Peyer's patch (tissue), 4 donors: ENCODE data around the gene TCP11L2. TPM values are rescaled to one million over a fixed set of nuclear protein-coding genes. Genes with fewer than 3 reads are reported as not detected.

Source experiments
- DNase-seq, 3 donors: peaks; one replicate each; pipeline ENCODE4 v3.0.0-alpha.2; 2017 to 2019
- H3K27ac ChIP-seq, 4 donors: fragments of 200-600 bp; sonication (generic); one replicate each; pipeline ENCODE4 v1.5.1; 2016 to 2019
- H3K27me3 ChIP-seq, 2 donors: fragments of 200-600 bp; sonication (generic); one replicate each; pipeline ENCODE4 v1.5.1; 2019
- H3K36me3 ChIP-seq, 3 donors: fragments of 200-600 bp; sonication (generic); one replicate each; pipeline ENCODE4 v1.5.1; 2016 to 2019
- H3K4me1 ChIP-seq, 4 donors: fragments of 200-600 bp; sonication (generic); one replicate each; pipeline ENCODE4 v1.5.1; 2016 to 2019
- H3K4me3 ChIP-seq, 4 donors: fragments of 200-600 bp; sonication (generic); 1 replicate in 3 of 4; 2 replicates in 1 of 4; pipeline ENCODE4 v1.5.1; 2016 to 2019; ENCODE audit warnings: mild to moderate bottlenecking in 1 of 4
- H3K9me3 ChIP-seq, 4 donors: fragments of 200-600 bp; sonication (generic); one replicate each; pipeline ENCODE4 v1.5.1; 2016 to 2019; ENCODE audit warnings: mild to moderate bottlenecking in 1 of 4
- POLR2A ChIP-seq, 2 donors: fragments of 450-650 bp; IDR thresholded peaks; one replicate each; pipeline ENCODE4 v1.5.1; 2017; ENCODE audit warnings: antibody characterized with exemption in 2 of 2, mild to moderate bottlenecking in 2 of 2, moderate library complexity in 2 of 2
- total RNA-seq, 4 donors: library from RNA; depleted of rRNA; stranded (reverse); fragments of >200 nt; gene quantifications; one replicate each; pipeline ENCODE4 v1.1.0, GENCODE V29; 2016
- TF ChIP-seq, protein P1 (sequence below), 6 experiments: fragments of 450-650 bp in 4 of 6; fragments of 200-600 bp in 2 of 6; sonication (generic) in 1 of 6; IDR thresholded peaks; one replicate each; pipeline ENCODE4 v1.5.1; 2017 to 2019; ENCODE audit warnings: antibody characterized with exemption in 6 of 6, mild to moderate bottlenecking in 3 of 6, moderate library complexity in 1 of 6

Gene TCP11L2
- total RNA-seq, 4 donors from 2014 or later = 39.9 to 63.5 (median 48.9) TPM

DNA sequence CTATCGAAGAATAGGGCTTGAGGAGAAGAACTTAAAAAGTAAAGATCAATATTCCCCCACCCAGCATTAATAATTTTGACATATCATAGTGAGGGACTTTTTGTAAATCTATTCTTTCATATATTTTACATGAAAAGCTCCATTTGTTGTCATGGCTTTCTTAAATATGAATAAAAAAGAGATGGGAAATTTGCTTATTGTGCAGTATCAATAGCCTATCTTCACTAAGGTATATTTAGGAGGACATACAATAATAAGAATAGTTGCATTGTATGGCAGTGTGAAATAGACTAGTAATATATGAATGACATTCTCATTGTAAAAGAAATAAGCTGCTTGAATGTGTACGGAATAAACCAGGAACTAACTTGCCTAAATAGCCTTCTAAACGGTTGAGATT lies 5.5 kb upstream of the TCP11L2 start:
- H3K9me3 ChIP-seq = no peaks in the 10 kb centered on the region
- H3K4me3 ChIP-seq = no peak overlapping the region
- H3K27ac ChIP-seq = no peak overlapping the region
- no peak for DNase-seq
- no peaks in the 10 kb centered on the region for H3K36me3 ChIP-seq
- no peaks in the 10 kb centered on the region for H3K27me3 ChIP-seq
- peaks cover 0 to 7% (median 0%) of the 10 kb centered on the region in 4 donors for H3K4me1 ChIP-seq
- TF ChIP-seq, protein P1, sequence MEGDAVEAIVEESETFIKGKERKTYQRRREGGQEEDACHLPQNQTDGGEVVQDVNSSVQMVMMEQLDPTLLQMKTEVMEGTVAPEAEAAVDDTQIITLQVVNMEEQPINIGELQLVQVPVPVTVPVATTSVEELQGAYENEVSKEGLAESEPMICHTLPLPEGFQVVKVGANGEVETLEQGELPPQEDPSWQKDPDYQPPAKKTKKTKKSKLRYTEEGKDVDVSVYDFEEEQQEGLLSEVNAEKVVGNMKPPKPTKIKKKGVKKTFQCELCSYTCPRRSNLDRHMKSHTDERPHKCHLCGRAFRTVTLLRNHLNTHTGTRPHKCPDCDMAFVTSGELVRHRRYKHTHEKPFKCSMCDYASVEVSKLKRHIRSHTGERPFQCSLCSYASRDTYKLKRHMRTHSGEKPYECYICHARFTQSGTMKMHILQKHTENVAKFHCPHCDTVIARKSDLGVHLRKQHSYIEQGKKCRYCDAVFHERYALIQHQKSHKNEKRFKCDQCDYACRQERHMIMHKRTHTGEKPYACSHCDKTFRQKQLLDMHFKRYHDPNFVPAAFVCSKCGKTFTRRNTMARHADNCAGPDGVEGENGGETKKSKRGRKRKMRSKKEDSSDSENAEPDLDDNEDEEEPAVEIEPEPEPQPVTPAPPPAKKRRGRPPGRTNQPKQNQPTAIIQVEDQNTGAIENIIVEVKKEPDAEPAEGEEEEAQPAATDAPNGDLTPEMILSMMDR (IDR thresholded peaks at IDR 0.05) = no peak
- TF ChIP-seq POLR2A (IDR thresholded peaks at IDR 0.05) = no peak

DNA sequence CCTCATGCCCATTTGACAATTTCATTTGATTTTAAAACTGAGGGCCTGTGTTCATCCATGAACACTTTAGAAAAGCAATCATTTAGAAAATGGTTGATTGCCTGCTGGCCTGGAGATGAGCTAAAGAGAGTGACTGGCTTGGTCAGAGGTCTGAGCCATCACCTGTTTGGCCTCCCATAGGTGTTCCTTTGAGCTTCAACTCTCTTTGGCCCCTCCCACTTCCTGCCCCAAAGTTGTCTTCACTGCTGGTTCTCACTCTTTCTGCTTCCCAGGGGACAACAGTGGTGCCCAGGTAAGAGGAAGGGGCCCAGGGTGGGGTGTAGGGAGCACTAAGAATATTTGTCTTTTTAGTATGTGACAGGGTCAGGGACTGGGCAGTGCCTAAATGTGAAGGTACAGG lies 4.9 kb upstream of the TCP11L2 start:
- peak in 2 of 3 donors; percentile 51 to 55 for DNase-seq
- Histone ChIP-seq H3K36me3 (no peaks in the 10 kb centered on the region), H3K27ac (no peak overlapping the region), H3K4me1 (peaks cover 0 to 7% (median 0%) of the 10 kb centered on the region in 4 donors), H3K4me3 (no peak overlapping the region), H3K27me3 (no peaks in the 10 kb centered on the region), H3K9me3 (no peaks in the 10 kb centered on the region)
- no peak for TF ChIP-seq POLR2A (IDR thresholded peaks at IDR 0.05)
- TF ChIP-seq, protein P1 (IDR thresholded peaks at IDR 0.05) = no peak

DNA sequence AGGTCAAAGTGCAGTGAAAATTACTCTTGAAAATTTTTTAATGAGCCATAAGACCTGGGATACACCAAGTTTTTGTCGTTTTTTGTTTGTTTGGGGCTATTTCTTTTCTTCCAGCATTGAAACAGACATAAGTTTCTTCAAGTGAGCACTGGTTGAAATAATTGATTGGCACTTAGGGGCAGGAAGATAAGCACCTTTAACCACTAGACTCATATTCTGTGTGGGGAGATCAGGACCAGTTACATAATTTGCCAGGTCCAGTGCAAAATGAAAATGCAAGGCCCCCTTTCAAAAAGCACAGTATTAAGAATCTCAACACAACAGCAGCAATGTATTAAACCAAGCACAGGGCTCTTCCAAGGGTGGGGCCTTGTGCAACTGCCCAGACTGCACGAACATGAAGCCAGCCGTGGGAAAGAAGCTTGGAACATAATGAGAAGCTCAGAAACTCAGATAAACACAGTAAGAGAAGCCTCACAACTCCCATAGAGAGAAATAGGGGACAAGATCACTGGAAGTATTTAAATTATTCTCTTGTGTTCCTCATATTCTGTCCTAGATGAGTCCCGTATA lies 3.2 kb upstream of the TCP11L2 start:
- no peak overlapping the region for H3K4me3 ChIP-seq
- peaks cover 0 to 15% (median 5%) of the 10 kb centered on the region in 4 donors for H3K4me1 ChIP-seq
- no peaks in the 10 kb centered on the region for H3K9me3 ChIP-seq
- DNase-seq = no peak
- H3K36me3 ChIP-seq = no peaks in the 10 kb centered on the region
- TF ChIP-seq, protein P1 (IDR thresholded peaks at IDR 0.05) = no peak
- no peak for TF ChIP-seq POLR2A (IDR thresholded peaks at IDR 0.05)
- no peak overlapping the region for H3K27ac ChIP-seq
- no peaks in the 10 kb centered on the region for H3K27me3 ChIP-seq

DNA sequence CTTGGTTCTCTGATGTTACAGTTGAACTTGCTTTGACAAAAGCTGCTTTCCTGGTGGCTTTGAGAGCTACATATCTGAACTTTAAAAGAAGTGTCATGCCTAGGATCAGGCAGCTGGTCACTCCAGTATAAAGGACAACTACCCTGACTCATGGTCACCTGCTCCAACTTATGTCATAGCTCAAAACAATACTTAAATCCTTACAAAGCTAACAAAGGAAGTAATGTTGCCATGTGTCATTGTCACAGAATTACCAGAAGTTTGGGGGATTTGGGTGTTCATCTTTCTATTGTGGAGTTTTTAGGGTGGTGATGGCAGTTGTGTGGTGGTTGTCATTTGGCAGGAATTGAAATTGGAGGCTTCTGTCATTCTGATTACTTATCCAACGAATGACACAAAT lies 1.8 kb upstream of the TCP11L2 start:
- Histone ChIP-seq H3K27ac (peak overlapping the region; percentile 92 to 98 (median 94)), H3K9me3 (no peaks in the 10 kb centered on the region), H3K27me3 (no peaks in the 10 kb centered on the region), H3K4me3 (no peak overlapping the region), H3K36me3 (no peaks in the 10 kb centered on the region), H3K4me1 (peaks cover 0 to 28% (median 8%) of the 10 kb centered on the region in 4 donors)
- no peak for TF ChIP-seq POLR2A (IDR thresholded peaks at IDR 0.05)
- TF ChIP-seq, protein P1 (IDR thresholded peaks at IDR 0.05) = no peak
- DNase-seq = no peak

DNA sequence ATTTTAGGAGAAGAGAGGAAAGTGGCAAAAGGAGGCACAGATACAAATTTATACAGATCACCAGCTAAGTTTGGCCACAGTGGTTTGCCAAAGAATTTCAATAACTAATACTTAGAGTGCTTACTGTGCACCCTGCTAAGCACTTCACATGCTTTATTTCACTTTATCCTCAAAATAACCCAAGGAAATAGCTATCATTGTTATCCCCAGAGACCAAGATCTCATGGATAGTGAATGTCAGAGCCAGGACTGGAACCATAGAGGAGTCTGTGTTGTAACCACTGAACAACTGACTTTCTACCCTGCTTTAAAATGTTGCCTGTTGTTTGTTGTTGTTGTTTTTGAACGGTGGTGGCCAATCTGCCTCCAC lies 1.3 kb upstream of the TCP11L2 start:
- no peaks in the 10 kb centered on the region for H3K27me3 ChIP-seq
- DNase-seq = no peak
- H3K27ac ChIP-seq = peak overlapping the region; percentile 92 to 98 (median 94)
- peaks cover 0 to 29% (median 8%) of the 10 kb centered on the region in 4 donors for H3K4me1 ChIP-seq
- no peak overlapping the region for H3K4me3 ChIP-seq
- H3K9me3 ChIP-seq = no peaks in the 10 kb centered on the region
- H3K36me3 ChIP-seq = no peaks in the 10 kb centered on the region
- TF ChIP-seq, protein P1 (IDR thresholded peaks at IDR 0.05) = no peak
- no peak for TF ChIP-seq POLR2A (IDR thresholded peaks at IDR 0.05)
